Panc1 (cell line): Measurements from ENCODE around the gene OTUD7B. TPM values are rescaled to one million over a fixed set of nuclear protein-coding genes. Genes with fewer than 3 reads are reported as not detected.

Experiments used
- ATAC-seq: fragments of 200-7000 bp; cut with Tn5 transposase; 2 replicates; pipeline ENCODE4 v1.9.1; 2020; ENCODE audit warnings: mild to moderate bottlenecking, moderate library complexity
- BruUV-seq: library from RNA; stranded (reverse); fragments of 400-500 nt; replicated peaks from 2 replicates; lab custom pipeline; 2021; lab: Mats Ljungman, UMichigan
- CTCF ChIA-PET: fragments of 300-600 bp; sonication (Branson Sonifier 250); formaldehyde crosslinking; loops from one replicate; lab custom pipeline; 2022; ENCODE audit warnings: antibody characterized with exemption; lab: Charles Lee
- POLR2A ChIA-PET: fragments of 300-600 bp; sonication (Branson Sonifier 250); formaldehyde crosslinking; loops from one replicate; lab custom pipeline; 2022; ENCODE audit warnings: antibody characterized with exemption; lab: Charles Lee
- DNase-seq: peaks from one replicate; pipeline ENCODE4 v3.0.0-alpha.2; 2010; ENCODE audit warnings: low read depth, low spot score
- H3K27ac ChIP-seq: 2 replicates; pipeline ENCODE4 v1.5.1; 2011; ENCODE audit warnings: mild to moderate bottlenecking, low read length, inconsistent platforms
- H3K27me3 ChIP-seq: fragments of 200-500 bp; sonication (Bioruptor generic); 2 replicates; pipeline ENCODE4 v1.6.0; 2014; ENCODE audit warnings: low read length, inconsistent platforms; ENCODE audit not compliant: control insufficient read depth, insufficient read depth
- H3K36me3 ChIP-seq: fragments of 200-500 bp; sonication (Bioruptor generic); 2 replicates; pipeline ENCODE4 v1.5.1; 2014; ENCODE audit warnings: inconsistent platforms, mild to moderate bottlenecking, low read length, moderate library complexity; ENCODE audit not compliant: control insufficient read depth, insufficient read depth
- H3K4me1 ChIP-seq: 2 replicates; pipeline ENCODE4 v1.5.1; 2011; ENCODE audit warnings: inconsistent platforms, mild to moderate bottlenecking, low read length, moderate library complexity; ENCODE audit not compliant: control insufficient read depth, insufficient read depth
- H3K4me3 ChIP-seq, 2 experiments: 2 replicates each; pipeline ENCODE4 v1.5.1; 2011 to 2012; ENCODE audit warnings: low read depth in 2 of 2, low read length in 2 of 2, mild to moderate bottlenecking in 2 of 2, inconsistent platforms in 1 of 2, moderate library complexity in 1 of 2
- H3K9me3 ChIP-seq: fragments of 200-500 bp; sonication (Bioruptor generic); 2 replicates; pipeline ENCODE4 v1.5.1; 2014; ENCODE audit warnings: low read depth, mild to moderate bottlenecking, inconsistent platforms, low read length, moderate library complexity; ENCODE audit not compliant: control insufficient read depth, insufficient read depth
- CTCF ChIP-seq: fragments of 450-650 bp; IDR thresholded peaks from 2 replicates; pipeline ENCODE4 v1.5.1; 2017; ENCODE audit warnings: mild to moderate bottlenecking
- POLR2AphosphoS5 ChIP-seq: IDR thresholded peaks from 2 replicates; pipeline ENCODE4 v1.6.1; 2012; ENCODE audit warnings: mild to moderate bottlenecking, low read depth, low read length, moderate library complexity
- REST ChIP-seq, 2 experiments: IDR thresholded peaks; 2 replicates each; pipeline ENCODE4 v1.6.1; 2011 to 2012; ENCODE audit warnings: low read depth in 2 of 2, control low read depth in 1 of 2, low read length in 1 of 2, mild to moderate bottlenecking in 1 of 2, moderate library complexity in 1 of 2; ENCODE audit not compliant: insufficient read depth in 1 of 2
- SIN3A ChIP-seq: IDR thresholded peaks from 2 replicates; pipeline ENCODE4 v1.6.1; 2012; ENCODE audit warnings: low read depth, mild to moderate bottlenecking, low read length, moderate library complexity, borderline replicate concordance; ENCODE audit not compliant: insufficient read depth
- TCF7L2 ChIP-seq: IDR thresholded peaks from 2 replicates; pipeline ENCODE4 v1.6.1; 2011; ENCODE audit warnings: mild to moderate bottlenecking, low read depth, low read length, inconsistent platforms
- in situ Hi-C: cut with HindIII; loops from 2 replicates; pipeline ENCODE4 v1.10.0; 2016; ENCODE audit warnings: low sequenced_read_pairs, low pct_unique_long_range_greater_than_20kb
- intact Hi-C: fragments of 100-400 bp; cut with micrococcal nuclease; formaldehyde crosslinking; loops from one replicate; pipeline ENCODE4 v1.10.0; 2022; ENCODE audit not compliant: unreplicated experiment
- total RNA-seq: library from RNA; stranded (reverse); gene quantifications from one replicate; pipeline ENCODE4 v1.2.1, GENCODE V29; 2021; ENCODE audit not compliant: unreplicated experiment

Gene OTUD7B
- total RNA-seq, 1 experiment from 2014 or later = 24.1 TPM

- CTCF ChIA-PET = interaction anchor here (0.6 kb wide), 2 partner anchors 119 to 172 kb away, joined by 5 to 11 read pairs; no protein-coding TSS in a partner anchor
- in situ Hi-C loops = no loop called here
- intact Hi-C loops = no loop called here
- peaks cover 6% of the 10 kb centered on the region; the same call in 1 of the 2 replicates for H3K36me3 ChIP-seq
- peaks cover 28% of the 10 kb centered on the region for H3K4me1 ChIP-seq
- DNase-seq (peak; percentile 17), ATAC-seq (peak; percentile 76)
- TSS peak; percentile 72 for BruUV-seq
- POLR2A ChIA-PET = no interaction called here
- peak overlapping the region; percentile 97 for H3K27ac ChIP-seq
- no peaks in the 10 kb centered on the region for H3K9me3 ChIP-seq
- TF ChIP-seq TCF7L2 = no peak
- TF ChIP-seq REST (IDR thresholded peaks at IDR 0.05; ENCODE audit: insufficient read depth in 1 of 2, low read depth in 2 of 2, low read length in 1 of 2) = no peak
- no peak for TF ChIP-seq POLR2AphosphoS5
- no peak for TF ChIP-seq SIN3A
- TF ChIP-seq CTCF = no peak
- H3K27me3 ChIP-seq = no peaks in the 10 kb centered on the region
- H3K4me3 ChIP-seq = peak overlapping the region; percentile 99
These were observed 728 bp downstream of the OTUD7B start for GRCh38 chr1:150009604-150010392.

- peaks cover 28% of the 10 kb centered on the region for H3K4me1 ChIP-seq
- in situ Hi-C loops (no loop called here), intact Hi-C loops (no loop called here)
- POLR2A ChIA-PET = interaction anchor here (0.6 kb wide), 2 partner anchors 118 to 143 kb away, joined by 4 to 5 read pairs; no protein-coding TSS in a partner anchor
- no peaks in the 10 kb centered on the region for H3K27me3 ChIP-seq
- CTCF ChIA-PET = no interaction called here
- peak overlapping the region; percentile 97 for H3K27ac ChIP-seq
- BruUV-seq = no TSS peak
- H3K36me3 ChIP-seq = peaks cover 6% of the 10 kb centered on the region; the same call in 1 of the 2 replicates
- TF ChIP-seq TCF7L2 = no peak
- TF ChIP-seq CTCF = no peak
- no peak for TF ChIP-seq POLR2AphosphoS5
- no peak for TF ChIP-seq REST (IDR thresholded peaks at IDR 0.05; ENCODE audit: insufficient read depth in 1 of 2, low read depth in 2 of 2, low read length in 1 of 2)
- TF ChIP-seq SIN3A = no peak
- ATAC-seq (no peak), DNase-seq (no peak)
- H3K9me3 ChIP-seq = no peaks in the 10 kb centered on the region
- peak overlapping the region; percentile 99 for H3K4me3 ChIP-seq
These were observed 1.8 kb downstream of the OTUD7B start for GRCh38 chr1:150008699-150009098.
